Activated CD4-positive, alpha-beta T cell treated with anti-CD3 and anti-CD28 coated beads, Interleukin-10, Interleukin-2, amounts not matched to agents 100 ng/mL and 50 ng/mL, durations not matched to agents 16 hours and 8 hours (primary cell): ENCODE measurements around the gene ITSN1.

Source experiments
- DNase-seq: peaks from one replicate; pipeline ENCODE4 v3.0.0-alpha.2; 2020

ITSN1 gene

DNA sequence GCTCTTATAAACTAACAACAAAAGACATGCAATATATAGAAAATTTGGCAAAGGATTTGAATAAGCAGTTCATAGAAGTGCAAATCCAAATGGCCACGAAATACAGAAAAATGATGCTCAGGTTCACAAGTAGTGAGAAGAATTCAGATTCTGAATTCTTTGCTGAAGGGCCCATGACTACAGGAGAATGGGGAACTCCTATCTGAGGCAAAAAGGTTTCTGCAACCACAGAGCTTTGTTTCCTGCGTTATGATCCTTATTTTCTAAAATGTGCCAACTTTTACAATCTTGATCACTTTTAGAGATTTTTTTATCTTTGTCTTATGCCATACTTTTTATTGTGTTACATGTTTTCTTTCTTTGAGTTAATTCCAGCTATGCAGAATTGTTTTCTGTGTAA, 91.3 kb downstream of the ITSN1 start:
- DNase-seq: no peak

DNA sequence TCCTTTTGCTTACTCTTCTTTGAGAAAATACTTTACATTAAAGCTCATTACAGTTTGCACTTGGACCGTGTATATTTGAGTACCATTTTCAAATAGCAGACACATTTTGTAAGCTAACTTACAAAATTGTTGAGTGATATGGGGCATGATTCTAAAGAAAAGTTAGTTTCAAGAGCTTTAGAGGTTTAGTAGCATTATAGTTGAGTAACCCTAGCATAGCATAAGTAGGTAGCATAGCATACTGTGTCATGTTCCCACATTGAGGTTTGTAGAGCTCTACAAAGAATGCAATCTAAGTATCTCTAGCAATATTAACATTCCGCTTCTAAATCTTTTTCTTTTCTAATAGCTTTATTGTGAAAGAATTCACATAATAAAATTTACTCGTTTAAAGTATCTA, 92.0 kb downstream of the ITSN1 start:
- no peak for DNase-seq

DNA sequence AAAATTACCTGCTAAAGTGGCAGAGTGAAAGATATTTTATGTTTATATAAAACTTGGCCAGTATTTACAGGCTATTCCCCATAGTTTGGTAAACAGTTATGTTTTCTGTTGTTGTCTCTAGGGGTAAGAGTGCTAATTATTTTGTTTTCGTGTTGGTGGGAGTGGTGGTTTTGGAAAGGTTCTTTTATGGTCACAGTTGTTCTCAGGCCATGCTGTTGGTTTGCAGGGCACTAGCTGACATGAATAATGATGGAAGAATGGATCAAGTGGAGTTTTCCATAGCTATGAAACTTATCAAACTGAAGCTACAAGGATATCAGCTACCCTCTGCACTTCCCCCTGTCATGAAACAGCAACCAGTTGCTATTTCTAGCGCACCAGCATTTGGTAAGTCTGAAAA, 92.5 kb downstream of the ITSN1 start:
- no peak for DNase-seq

GRCh38 chr21:33736569-33736968, 94.3 kb downstream of the ITSN1 start:
- no peak for DNase-seq

GRCh38 chr21:33739701-33740100, 97.4 kb downstream of the ITSN1 start:
- DNase-seq: no peak

DNA sequence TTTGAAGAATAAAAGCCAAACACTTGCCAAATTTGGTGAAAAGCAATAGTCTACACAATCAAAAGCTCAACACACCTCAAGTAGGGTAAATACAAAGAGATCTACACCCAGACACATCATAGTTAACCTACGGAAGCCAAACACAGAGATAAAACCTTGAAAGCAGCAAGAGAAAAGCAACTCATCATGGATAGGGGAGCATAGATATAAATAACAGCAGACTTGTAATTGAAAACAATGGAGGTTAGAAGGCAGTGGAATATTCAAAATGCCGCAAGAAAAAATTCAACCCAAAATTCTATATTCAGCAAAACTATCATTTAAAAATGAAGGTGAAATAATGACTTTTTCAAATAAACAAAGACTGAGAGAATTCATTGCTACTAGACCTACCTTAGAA, 105.1 kb downstream of the ITSN1 start:
- DNase-seq: no peak

GRCh38 chr21:33748903-33749302, 106.6 kb downstream of the ITSN1 start:
- DNase-seq: no peak

GRCh38 chr21:33750017-33750416, 107.7 kb downstream of the ITSN1 start:
- DNase-seq: no peak

DNA sequence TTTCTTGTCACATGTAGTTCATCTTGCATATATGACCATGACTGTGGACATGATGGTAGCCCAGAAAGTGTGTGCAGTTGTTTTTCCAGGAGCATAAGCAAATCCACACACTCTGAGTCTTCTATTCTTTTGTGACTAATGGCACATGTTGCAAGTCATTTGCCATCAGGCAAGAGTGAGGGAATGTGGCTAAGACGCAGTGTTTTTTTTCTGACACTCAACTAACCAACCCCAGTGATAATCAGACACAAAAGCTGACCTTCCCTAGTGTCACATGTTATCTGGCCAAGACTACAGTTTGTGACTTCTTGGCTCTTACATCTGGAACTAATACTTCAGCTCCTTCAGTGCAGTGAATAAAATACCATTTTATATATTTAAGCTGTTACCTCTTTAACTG, 108.8 kb downstream of the ITSN1 start:
- DNase-seq: no peak

GRCh38 chr21:33751533-33751932, 109.2 kb downstream of the ITSN1 start:
- no peak for DNase-seq

DNA sequence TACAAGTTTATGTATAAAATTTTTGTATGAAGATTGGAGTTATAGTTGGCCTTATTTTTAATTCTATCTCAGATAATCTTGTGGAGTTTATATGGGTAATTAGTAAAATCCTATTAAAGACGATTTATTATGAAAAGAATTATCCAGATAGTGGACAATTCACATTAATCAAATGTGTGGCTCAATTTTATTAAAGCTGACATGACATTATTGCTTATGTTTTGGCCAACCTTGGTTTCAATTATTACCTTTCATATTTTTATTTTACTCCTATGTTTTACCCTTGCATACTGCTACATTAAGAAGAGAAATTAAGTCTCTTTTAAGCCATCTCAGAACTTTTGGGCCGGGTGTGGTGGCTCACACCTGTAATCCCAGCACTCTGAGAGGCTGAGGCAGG, 110.0 kb downstream of the ITSN1 start:
- DNase-seq: no peak

DNA sequence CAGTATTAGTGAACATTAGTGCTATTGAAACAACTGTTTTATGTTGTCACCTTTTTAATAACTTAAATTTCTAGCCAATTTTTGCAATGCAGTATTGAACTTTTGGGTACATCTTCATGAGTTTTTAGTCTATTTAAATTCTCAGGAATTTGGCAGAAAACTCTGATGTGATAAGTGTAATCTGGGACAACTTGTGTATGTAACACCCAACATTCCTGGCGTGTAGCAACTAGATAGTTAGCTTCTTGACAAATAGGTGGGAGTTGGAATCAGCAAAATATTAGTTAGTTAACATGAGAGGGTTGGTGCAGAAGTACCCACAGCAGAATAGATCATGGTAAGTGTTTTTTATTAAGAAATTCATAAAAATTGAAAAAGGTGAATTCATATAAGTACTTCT, 111.6 kb downstream of the ITSN1 start:
- no peak for DNase-seq

GRCh38 chr21:33754481-33754880, 112.2 kb downstream of the ITSN1 start:
- no peak for DNase-seq

- DNase-seq: no peak
These were observed 113.1 kb downstream of the ITSN1 start for GRCh38 chr21:33755354-33755753.

DNA sequence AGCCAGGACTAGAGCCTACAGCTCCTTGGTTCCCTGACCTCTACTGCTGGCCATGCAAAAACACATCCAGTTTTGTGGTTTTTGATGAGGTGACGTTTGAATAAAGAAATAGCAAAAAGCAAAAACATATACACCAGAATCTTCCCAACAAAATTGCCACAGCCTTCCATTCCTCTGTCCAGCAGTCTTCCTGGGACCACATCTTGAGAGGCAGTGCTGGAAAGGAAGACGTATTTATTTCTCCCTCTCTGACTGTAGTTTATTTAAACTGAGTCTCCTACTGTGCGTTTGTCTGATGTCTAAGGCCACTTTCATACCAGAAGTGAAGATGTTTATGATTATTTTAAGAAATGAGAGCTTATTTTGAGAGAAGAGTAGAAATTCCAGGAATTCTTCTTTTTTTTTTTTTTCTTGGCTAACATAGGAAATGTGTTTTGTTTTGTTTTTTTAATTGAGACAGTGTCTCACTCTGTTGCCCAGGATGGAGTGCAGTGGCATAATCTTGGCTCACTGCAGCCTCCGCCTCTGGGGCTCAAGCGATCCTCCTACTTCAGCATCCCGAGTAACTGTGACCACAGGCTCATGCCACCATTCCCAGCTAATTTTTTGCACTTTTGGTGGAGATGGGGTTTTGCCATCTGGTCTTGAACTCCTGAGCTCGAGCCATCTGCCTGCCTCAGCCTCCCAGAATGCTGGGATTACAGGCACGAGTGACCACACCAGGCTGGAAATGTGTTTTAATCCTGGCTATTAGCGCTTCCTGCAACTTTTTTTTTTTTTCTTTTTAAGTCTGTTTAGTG, 118.5 kb downstream of the ITSN1 start:
- no peak for DNase-seq

GRCh38 chr21:33761441-33762036, 119.2 kb downstream of the ITSN1 start:
- DNase-seq: no peak

- DNase-seq: no peak
These were observed 120.7 kb downstream of the ITSN1 start for GRCh38 chr21:33762803-33763581.

DNA sequence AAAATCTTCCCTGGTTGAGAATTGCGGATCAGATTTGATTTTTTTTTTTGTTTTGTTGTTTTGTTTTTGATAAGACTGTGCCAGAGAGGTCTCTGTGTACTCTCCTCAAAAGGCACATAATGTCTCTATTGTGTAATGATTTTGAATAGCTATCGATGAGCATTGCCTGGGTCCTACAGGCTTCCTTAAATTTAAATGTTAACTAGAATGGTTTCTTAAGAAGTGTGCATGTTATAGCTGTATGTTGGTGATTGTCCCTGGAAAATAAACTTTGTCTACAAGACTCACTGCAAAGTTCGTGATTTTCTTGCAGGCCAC, 121.2 kb downstream of the ITSN1 start:
- no peak for DNase-seq

DNA sequence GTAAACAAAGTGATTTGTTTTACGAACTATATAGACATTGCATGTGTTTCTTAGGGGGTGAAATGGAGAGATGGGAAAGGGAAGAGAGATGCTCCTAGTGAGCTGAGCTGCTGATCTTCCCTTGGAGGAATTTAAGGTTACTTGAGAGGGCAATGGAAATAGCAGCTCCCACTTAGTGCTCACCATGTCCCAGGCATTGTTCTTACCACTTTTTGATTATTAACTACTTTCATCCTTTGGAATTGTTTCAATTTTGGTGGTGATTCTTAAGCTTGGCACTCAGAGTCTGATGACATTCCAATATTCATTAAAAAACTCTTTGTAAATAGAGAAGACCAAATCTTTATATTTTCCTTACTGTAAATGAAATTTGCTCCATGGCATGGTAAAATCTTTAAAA, 124.9 kb downstream of the ITSN1 start:
- DNase-seq: no peak

DNA sequence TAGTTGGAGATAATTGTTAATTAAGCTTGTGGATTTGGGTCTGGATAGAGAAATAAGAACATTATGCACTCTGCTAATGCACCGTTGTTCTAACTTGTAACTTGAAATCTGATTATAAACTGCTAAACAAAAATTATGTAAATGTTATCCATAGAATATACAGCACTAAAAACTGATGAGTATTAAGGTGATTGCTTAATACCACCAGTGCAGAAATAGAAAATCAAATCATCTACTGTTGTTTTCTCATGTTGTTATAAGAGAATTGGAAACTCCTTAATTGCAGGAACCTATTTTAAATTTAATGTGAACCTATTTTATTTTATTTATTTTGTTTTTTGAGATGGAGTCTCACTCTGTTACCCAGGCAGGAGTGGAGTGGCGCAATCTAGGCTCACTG, 125.7 kb downstream of the ITSN1 start:
- DNase-seq: no peak

GRCh38 chr21:33769057-33769456, 126.8 kb downstream of the ITSN1 start:
- no peak for DNase-seq

DNA sequence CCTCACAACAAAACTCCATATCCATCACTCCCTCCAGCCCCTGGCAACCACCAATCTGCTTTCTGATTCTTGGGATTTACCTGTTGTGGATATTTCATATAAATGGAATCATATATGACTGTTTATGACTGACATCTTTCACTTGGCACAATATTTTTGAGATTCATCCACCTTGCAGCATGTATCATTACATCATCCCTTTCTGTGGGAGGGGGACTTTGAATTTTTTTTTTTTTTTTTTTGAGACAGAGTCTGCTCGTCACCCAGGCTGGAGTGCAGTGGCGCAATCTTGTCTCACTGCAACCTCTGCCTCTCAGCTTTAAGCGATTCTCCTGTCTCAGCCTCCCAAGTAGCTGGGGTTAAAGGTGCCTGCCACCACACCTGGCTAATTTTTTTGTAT, 128.2 kb downstream of the ITSN1 start:
- no peak for DNase-seq

DNA sequence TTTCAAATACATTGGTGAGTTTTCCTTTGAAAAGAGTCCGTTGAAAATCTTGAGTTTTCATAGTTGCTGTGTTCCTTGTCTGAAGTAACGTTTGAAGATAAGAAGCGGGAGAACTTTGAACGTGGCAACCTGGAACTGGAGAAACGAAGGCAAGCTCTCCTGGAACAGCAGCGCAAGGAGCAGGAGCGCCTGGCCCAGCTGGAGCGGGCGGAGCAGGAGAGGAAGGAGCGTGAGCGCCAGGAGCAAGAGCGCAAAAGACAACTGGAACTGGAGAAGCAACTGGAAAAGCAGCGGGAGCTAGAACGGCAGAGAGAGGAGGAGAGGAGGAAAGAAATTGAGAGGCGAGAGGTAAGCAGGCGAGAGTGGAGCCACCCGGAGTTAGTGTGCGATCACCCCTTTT, 129.7 kb downstream of the ITSN1 start:
- DNase-seq: no peak

- DNase-seq: no peak
These were observed 132.2 kb downstream of the ITSN1 start for GRCh38 chr21:33774551-33774950.
